GM19193 (cell line): ENCODE measurements around the gene B3GNT3.

Experiments
- POLR2A ChIP-seq: IDR thresholded peaks from 4 replicates; pipeline ENCODE4 v1.6.1; 2011; ENCODE audit not compliant: insufficient read depth, insufficient read length; ENCODE audit errors: extremely low read depth

The B3GNT3 gene

DNA sequence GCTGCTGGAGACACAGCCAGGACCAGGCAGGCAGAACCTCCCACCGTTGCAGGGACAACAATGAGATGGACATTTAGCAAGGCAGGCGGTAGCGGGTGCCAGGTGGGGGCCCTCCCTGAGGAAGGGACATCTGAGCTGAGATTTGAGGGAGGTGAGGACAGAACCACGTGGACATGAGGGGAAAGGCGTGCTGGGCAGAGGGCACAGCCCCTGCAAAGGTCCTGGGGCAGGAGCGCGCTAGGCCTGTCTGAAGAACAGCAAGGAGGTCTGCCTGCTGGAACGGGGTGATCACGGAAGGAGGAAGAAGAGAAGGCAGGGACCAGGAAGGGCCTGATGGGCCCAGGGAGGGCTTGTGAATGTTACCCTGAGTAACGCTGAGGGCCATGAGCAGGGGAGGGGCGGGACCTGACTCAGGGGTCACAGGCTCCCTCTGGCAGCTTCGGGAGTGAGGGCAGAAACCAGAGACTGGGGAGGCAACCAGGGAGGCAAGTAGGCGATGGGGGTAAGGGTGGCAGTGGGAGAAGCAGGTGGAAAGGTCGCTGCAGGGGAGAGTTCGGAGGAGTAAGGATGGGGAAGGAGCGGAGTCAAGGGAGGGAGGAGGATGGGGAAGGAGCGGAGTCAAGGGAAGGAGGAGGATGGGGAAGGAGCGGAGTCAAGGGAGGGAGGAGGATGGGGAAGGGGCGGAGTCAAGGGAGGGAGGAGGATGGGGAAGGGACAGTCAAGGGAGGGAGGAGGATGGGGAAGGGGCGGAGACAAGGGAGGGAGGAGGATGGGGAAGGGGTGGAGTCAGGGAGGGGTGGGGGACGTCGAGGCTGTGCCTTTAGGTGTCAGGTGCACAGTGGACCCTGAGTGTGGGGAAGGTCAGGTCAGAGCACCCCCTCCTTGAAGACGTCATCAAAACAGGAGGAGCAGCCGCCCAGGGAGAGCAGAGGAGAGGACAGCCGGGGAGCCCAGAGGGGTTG is 15.7 kb upstream of the B3GNT3 start:
- TF ChIP-seq POLR2A = no peak

- no peak for TF ChIP-seq POLR2A
These were observed 14.2 kb upstream of the B3GNT3 start for GRCh38 chr19:17780781-17781180.

GRCh38 chr19:17784201-17785008 is 10.5 kb upstream of the B3GNT3 start:
- no peak for TF ChIP-seq POLR2A

- TF ChIP-seq POLR2A = no peak
These were observed 7.5 kb upstream of the B3GNT3 start for GRCh38 chr19:17787274-17787913.

DNA sequence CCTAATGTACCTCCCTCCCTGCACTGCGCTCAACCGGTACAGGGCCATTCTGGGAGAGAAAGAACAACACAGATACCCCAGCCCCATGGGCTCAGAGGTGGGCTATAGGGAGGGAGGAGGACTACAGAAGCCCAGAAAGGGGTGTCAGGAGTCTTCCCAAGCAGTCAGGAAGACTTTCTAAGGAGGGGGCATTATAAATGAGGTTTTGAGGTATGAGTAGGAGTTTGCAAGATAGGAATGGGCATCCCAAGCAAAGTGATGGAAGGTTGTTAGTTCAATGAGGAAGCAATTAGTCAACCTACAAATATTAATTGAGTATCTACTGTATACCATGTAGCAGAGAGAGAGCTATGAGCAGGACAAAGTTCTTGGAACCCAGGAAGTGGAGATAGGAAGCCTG is 6.3 kb upstream of the B3GNT3 start:
- no peak for TF ChIP-seq POLR2A

GRCh38 chr19:17790059-17790780 is 4.7 kb upstream of the B3GNT3 start:
- no peak for TF ChIP-seq POLR2A

- no peak for TF ChIP-seq POLR2A
These were observed 567 bp upstream of the B3GNT3 start for GRCh38 chr19:17794412-17794730.

GRCh38 chr19:17795495-17795856 is 538 bp downstream of the B3GNT3 start:
- TF ChIP-seq POLR2A = no peak

DNA sequence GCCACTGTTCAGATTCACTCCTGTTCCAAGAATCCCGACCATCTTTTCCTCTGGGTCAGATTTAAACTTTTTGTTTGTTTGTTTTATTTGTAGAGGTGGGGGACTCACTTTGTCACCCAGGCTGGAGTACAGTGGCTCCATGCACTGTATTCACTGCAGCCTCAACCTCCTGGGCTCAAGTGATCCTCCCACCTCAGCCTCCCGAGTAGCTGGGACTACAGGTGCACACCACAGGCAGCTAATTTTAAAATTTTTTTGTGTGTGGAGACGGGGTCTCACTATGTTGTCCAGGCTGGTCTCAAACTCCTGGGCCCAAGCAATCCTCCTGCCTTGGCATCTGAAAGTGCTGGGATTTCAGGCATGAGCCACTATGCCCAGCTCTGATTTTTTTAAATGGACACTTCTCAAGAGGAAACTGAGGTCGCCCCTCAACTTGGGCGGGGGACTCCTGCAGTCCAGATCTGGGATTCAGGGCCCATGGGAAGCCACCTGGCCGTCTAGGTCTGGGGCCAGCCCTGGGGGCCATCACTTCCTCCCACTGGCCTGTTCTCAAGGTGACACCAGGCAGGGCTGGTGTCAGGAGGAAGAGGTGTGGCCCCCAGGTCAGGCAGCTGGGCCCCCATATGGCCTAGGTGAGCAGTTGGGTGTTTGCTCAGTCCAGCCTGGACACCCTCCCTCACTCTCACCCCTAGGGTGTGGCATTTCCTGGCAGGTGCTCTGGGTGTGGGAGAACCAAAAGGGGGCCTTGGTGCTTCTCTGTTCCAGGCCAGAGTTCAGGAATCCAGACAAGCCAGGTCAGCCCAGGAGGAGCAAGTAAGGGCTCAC is 1.3 kb downstream of the B3GNT3 start:
- TF ChIP-seq POLR2A = no peak

GRCh38 chr19:17796838-17797423 is 2.0 kb downstream of the B3GNT3 start:
- no peak for TF ChIP-seq POLR2A

GRCh38 chr19:17797424-17798201 is 2.7 kb downstream of the B3GNT3 start:
- no peak for TF ChIP-seq POLR2A

DNA sequence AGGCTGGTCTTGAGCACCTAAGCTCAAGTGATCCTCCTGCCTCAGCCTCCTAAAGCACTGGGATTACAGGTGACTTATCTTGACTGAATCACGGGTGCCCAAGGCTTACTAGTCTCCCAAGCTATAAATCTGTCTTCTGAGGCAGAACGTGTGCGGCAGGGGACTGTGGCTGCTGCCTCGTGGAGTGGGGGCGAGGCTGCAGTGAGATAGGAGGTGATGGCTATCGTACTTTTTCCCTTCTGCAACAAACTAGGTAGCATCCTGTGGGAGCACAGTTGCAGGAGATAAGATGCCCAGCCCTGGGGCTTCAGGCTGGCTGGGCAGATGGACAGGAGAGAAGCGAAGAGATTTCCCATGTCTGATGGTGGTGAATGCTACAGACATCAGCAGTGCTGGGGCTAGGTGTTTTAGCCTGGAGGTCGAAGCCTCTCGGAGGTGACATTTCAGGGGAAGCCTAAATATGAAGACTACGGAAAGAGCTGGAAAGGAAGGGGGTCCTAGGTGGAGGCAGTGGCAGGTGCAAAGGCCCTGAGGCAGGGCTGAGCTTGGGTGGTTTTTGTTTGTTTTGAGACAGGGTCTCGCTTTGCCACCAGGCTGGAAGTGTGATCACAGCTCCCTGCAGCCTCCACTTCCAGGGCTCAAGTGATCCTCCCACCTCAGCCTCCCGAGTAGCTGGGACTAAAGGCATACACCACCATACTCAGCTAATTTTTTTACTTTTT is 7.4 kb downstream of the B3GNT3 start:
- TF ChIP-seq POLR2A = no peak

DNA sequence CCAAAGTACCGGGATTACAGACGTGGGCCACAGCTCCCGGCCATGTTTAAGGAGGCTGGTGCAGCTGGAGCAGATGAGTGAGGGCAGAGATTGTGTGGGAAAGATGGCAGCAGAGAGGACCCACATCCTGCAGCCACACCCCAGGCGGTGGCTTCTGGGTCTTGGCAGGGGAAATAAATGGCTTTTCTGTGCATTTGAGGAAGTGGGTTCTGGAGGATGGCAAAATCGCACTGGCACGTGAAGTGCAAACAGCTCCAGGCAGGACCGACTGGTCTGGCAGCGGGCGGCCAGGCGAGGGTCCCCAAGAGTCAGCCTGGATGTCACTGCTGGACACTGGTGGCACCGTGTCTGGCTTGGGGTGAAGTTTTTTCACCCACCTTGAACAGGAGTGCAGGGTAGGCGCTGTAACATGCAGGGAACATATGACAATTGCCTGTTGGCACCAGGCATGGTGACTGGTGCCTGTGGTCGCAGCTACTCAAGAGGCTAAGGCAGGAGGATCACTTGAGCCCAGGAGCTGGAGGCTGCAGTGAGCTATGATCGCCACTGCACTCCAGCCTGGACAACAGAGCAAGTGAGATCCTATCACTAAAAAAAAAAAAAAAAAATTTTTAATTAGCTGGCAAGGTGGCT is 8.4 kb downstream of the B3GNT3 start:
- TF ChIP-seq POLR2A = no peak
